HG02763 (cell line): ENCODE results near the gene STX12.
A peak's percentile ranks its signal among the peaks of the same experiment; 100 is the strongest.
"Not testable (repeated sequence)": the region's sequence is repeated elsewhere in the genome, so short reads cannot be mapped to it uniquely, and the experiment has no call there.

Experiments
- ATAC-seq: cut with Tn5 transposase; IDR thresholded peaks from one replicate; pipeline ENCODE4 v1.9.1; 2021; ENCODE audit warnings: mild to moderate bottlenecking, moderate library complexity; ENCODE audit not compliant: unreplicated experiment

The STX12 gene

GRCh38 chr1:27824411-27824810 is 51.4 kb downstream of the STX12 start:
- no peak for ATAC-seq

GRCh38 chr1:27829339-27829960 is 56.4 kb downstream of the STX12 start:
- ATAC-seq, result not testable (repeated sequence)

- ATAC-seq, result peak; percentile 89
Observed at GRCh38 chr1:27830621-27831440, 57.8 kb downstream of the STX12 start, which contains the start of gene PPP1R8. Gene PPP1R8, plus strand, starts transcription at chr1:27830782. Its CDS starts 54 bp downstream, at chr1:27830836.

GRCh38 chr1:27831568-27832410 is 58.8 kb downstream of the STX12 start:
- no peak for ATAC-seq

GRCh38 chr1:27832762-27833161 is 59.7 kb downstream of the STX12 start:
- ATAC-seq, result no peak

GRCh38 chr1:27833470-27833869 is 60.5 kb downstream of the STX12 start:
- ATAC-seq, result no peak

GRCh38 chr1:27835046-27835445 is 62.0 kb downstream of the STX12 start:
- no peak for ATAC-seq

- no peak for ATAC-seq
Observed at GRCh38 chr1:27835501-27835900, 62.5 kb downstream of the STX12 start.

GRCh38 chr1:27849951-27850350 is 76.9 kb downstream of the STX12 start:
- ATAC-seq, result no peak

GRCh38 chr1:27855085-27855484 is 82.1 kb downstream of the STX12 start:
- no peak for ATAC-seq

GRCh38 chr1:27856561-27857343 is 83.7 kb downstream of the STX12 start:
- no peak for ATAC-seq

GRCh38 chr1:27857552-27857951 is 84.5 kb downstream of the STX12 start:
- not testable (repeated sequence) for ATAC-seq

GRCh38 chr1:27858072-27858948 is 85.3 kb downstream of the STX12 start:
- no peak for ATAC-seq

- no peak for ATAC-seq
Observed at GRCh38 chr1:27858949-27859576, 86.0 kb downstream of the STX12 start.

- ATAC-seq, result no peak
Observed at GRCh38 chr1:27861436-27861835, 88.4 kb downstream of the STX12 start.

- no peak for ATAC-seq
Observed at GRCh38 chr1:27862004-27862403, 89.0 kb downstream of the STX12 start.

- ATAC-seq, result no peak
Observed at GRCh38 chr1:27862671-27863537, 89.9 kb downstream of the STX12 start.

- no peak for ATAC-seq
Observed at GRCh38 chr1:27863538-27863915, 90.5 kb downstream of the STX12 start.
